CD14-positive monocyte (primary cell): ENCODE measurements around the gene TINAGL1. TPM values are rescaled to one million over a fixed set of nuclear protein-coding genes. Genes with fewer than 3 reads are reported as not detected.
A peak's percentile ranks its signal among the peaks of the same experiment; 100 is the strongest.

Source experiments
- DNase-seq, 3 donors: peaks; one replicate each; pipeline ENCODE4 v3.0.0-alpha.2; 2011 to 2022
- H2AFZ ChIP-seq: 2 replicates; pipeline ENCODE4 v1.6.0; 2012; ENCODE audit warnings: mild to moderate bottlenecking, low read depth, low read length, inconsistent platforms; ENCODE audit not compliant: insufficient read depth, poor library complexity, severe bottlenecking
- H3K27ac ChIP-seq, 2 donors: 1 replicate in 1 of 2; 2 replicates in 1 of 2; pipeline ENCODE4 v1.5.1; 2012 to 2013; ENCODE audit warnings: low read length in 2 of 2, control low read depth in 1 of 2, inconsistent platforms in 1 of 2, low read depth in 1 of 2, mild to moderate bottlenecking in 1 of 2
- H3K27me3 ChIP-seq, 2 donors: one replicate each; pipeline versions ENCODE4 v1.6.0 to v1.6.1; 2011 to 2013; ENCODE audit warnings: low read length in 2 of 2; ENCODE audit not compliant: control insufficient read depth in 2 of 2, insufficient read depth in 2 of 2
- H3K36me3 ChIP-seq, 2 donors: replicated peaks in 1 of 2; 1 replicate in 1 of 2; 2 replicates in 1 of 2; pipeline versions ENCODE4 v1.5.1 to v1.6.1; 2012 to 2013; ENCODE audit warnings: low read length in 2 of 2, control low read depth in 1 of 2, inconsistent platforms in 1 of 2, mild to moderate bottlenecking in 1 of 2; ENCODE audit not compliant: insufficient read depth in 2 of 2, control insufficient read depth in 1 of 2
- H3K4me1 ChIP-seq, 2 donors: 1 replicate in 1 of 2; 2 replicates in 1 of 2; pipeline versions ENCODE4 v1.5.1 to v1.6.1; 2012 to 2013; ENCODE audit warnings: low read length in 2 of 2, control low read depth in 1 of 2, inconsistent platforms in 1 of 2, mild to moderate bottlenecking in 1 of 2, moderate library complexity in 1 of 2; ENCODE audit not compliant: insufficient read depth in 2 of 2, control insufficient read depth in 1 of 2
- H3K4me2 ChIP-seq: replicated peaks from 2 replicates; pipeline ENCODE3; 2012; ENCODE audit warnings: low read length, moderate library complexity, mild to moderate bottlenecking; ENCODE audit not compliant: poor library complexity, severe bottlenecking; ENCODE audit errors: extremely low read depth
- H3K4me3 ChIP-seq, 3 experiments: fragments of 200-600 bp in 1 of 3; sonication (generic) in 1 of 3; replicated peaks in 1 of 3; 1 replicate in 2 of 3; 2 replicates in 1 of 3; pipeline ENCODE4 v1.5.1; 2011 to 2013; ENCODE audit warnings: low read length in 3 of 3, mild to moderate bottlenecking in 3 of 3, control low read depth in 2 of 3, low read depth in 2 of 3, inconsistent platforms in 1 of 3, moderate library complexity in 1 of 3
- H3K79me2 ChIP-seq: 2 replicates; pipeline ENCODE4 v1.6.0; 2012; ENCODE audit warnings: mild to moderate bottlenecking, control low read depth, inconsistent platforms, low read length, moderate library complexity; ENCODE audit not compliant: insufficient read depth
- H3K9ac ChIP-seq: 2 replicates; pipeline ENCODE4 v1.6.0; 2017; ENCODE audit warnings: low read length, mild to moderate bottlenecking; ENCODE audit not compliant: insufficient read depth, poor library complexity, severe bottlenecking
- H3K9me3 ChIP-seq, 2 donors: replicated peaks in 1 of 2; 1 replicate in 1 of 2; 2 replicates in 1 of 2; pipeline versions ENCODE4 v1.5.1 to v1.6.1; 2012 to 2013; ENCODE audit warnings: low read length in 2 of 2, control low read depth in 1 of 2; ENCODE audit not compliant: control insufficient read depth in 1 of 2, insufficient read depth in 1 of 2
- H4K20me1 ChIP-seq: 2 replicates; pipeline ENCODE4 v1.6.0; 2012; ENCODE audit warnings: mild to moderate bottlenecking, low read length, control low read depth, moderate library complexity; ENCODE audit not compliant: insufficient read depth
- H3K27ac Mint-ChIP-seq, 7 donors: one replicate each; pipeline ENCODE4 v1.8.0; 2020; ENCODE audit warnings: mild to moderate bottlenecking in 7 of 7, mixed read lengths in 7 of 7, moderate library complexity in 6 of 7, inconsistent platforms in 2 of 7
- H3K27me3 Mint-ChIP-seq, 3 donors: one replicate each; pipeline ENCODE4 v1.8.0; 2021 to 2022; ENCODE audit warnings: low read depth in 3 of 3, mild to moderate bottlenecking in 3 of 3, mixed read lengths in 3 of 3, moderate library complexity in 3 of 3, inconsistent platforms in 1 of 3
- H3K36me3 Mint-ChIP-seq, 2 donors: one replicate each; pipeline ENCODE4 v1.8.0; 2020; ENCODE audit warnings: mixed read lengths in 2 of 2, inconsistent platforms in 1 of 2, mild to moderate bottlenecking in 1 of 2
- H3K4me1 Mint-ChIP-seq: one replicate; pipeline ENCODE4 v1.8.0; 2020; ENCODE audit warnings: mild to moderate bottlenecking, mixed read lengths
- H3K4me3 Mint-ChIP-seq, 2 donors: one replicate each; pipeline ENCODE4 v1.8.0; 2020; ENCODE audit warnings: mild to moderate bottlenecking in 2 of 2, mixed read lengths in 2 of 2, moderate library complexity in 1 of 2
- H3K9me3 Mint-ChIP-seq, 7 donors: one replicate each; pipeline ENCODE4 v1.8.0; 2020 to 2022; ENCODE audit warnings: mixed read lengths in 7 of 7, mild to moderate bottlenecking in 6 of 7, moderate library complexity in 6 of 7, inconsistent platforms in 2 of 7
- CTCF ChIP-seq: fragments of 200-600 bp; IDR thresholded peaks from one replicate; pipeline ENCODE4 v1.8.0; 2022; ENCODE audit warnings: antibody characterized with exemption, mild to moderate bottlenecking
- WGBS: methylation state at CpG from one replicate; pipeline ENCODE4 v1.1.5; 2013; ENCODE audit warnings: missing lambda C conversion rate; ENCODE audit not compliant: insufficient coverage; 5-methylcytosine and 5-hydroxymethylcytosine counted together
- intact Hi-C, 2 donors: fragments of 100-400 bp; cut with micrococcal nuclease; formaldehyde crosslinking; loops; one replicate each; pipeline versions ENCODE4 v1.15.0 to v1.15.1; 2023
- polyA plus RNA-seq, 3 donors: library from polyadenylated mRNA; depleted of rRNA in 1 of 3; unstranded in 2 of 3; stranded (reverse) in 1 of 3; fragments of 300-500 nt in 2 of 3; fragments of >200 nt in 1 of 3; fragmentation: Illumina TruSeq in 2 of 3; gene quantifications; 1 replicate in 2 of 3; 2 replicates in 1 of 3; pipeline ENCODE4 v1.2.3, GENCODE V29; 2012 to 2021

TINAGL1 gene
- polyA plus RNA-seq, 3 donors = 0.07 TPM; not detected in 2

- Mint-ChIP-seq H3K36me3 (peaks cover 0 to 2% of the 10 kb centered on the region in 2 donors), H3K4me3 (peak overlapping the region; percentile 72 to 87), H3K27ac (peak overlapping the region; percentile 83 to 98 (median 97)), H3K9me3 (peaks cover 0 to 6% (median 0%) of the 10 kb centered on the region in 7 donors), H3K27me3 (peaks cover 0 to 2% (median 0%) of the 10 kb centered on the region in 3 donors), H3K4me1 (peaks cover 32% of the 10 kb centered on the region)
- Histone ChIP-seq H3K27me3 (no peaks in the 10 kb centered on the region), H3K4me2 (peak overlapping the region; percentile 62), H3K36me3 (no peaks in the 10 kb centered on the region), H3K79me2 (no peaks in the 10 kb centered on the region), H3K4me1 (peaks cover 21 to 23% of the 10 kb centered on the region in 2 donors), H3K9me3 (no peaks in the 10 kb centered on the region), H3K27ac (peak overlapping the region; percentile 85 to 86), H3K4me3 (peak overlapping the region; percentile 0 to 56 (median 17)), H3K9ac (peak overlapping the region; percentile 48), H2AFZ (peak overlapping the region; percentile 60), H4K20me1 (no peaks in the 10 kb centered on the region)
- no peak for TF ChIP-seq CTCF
- peak in 2 of 3 donors; percentile 56 to 77 for DNase-seq
- intact Hi-C loops = no loop called here
- WGBS = 80% methylated on average over 1 of the region's 7 CpGs
Observed at GRCh38 chr1:31535561-31535960, 40.8 kb upstream of the TINAGL1 start.

- Histone ChIP-seq H3K9ac (no peak overlapping the region), H3K4me1 (peaks cover 21 to 23% of the 10 kb centered on the region in 2 donors), H3K79me2 (no peaks in the 10 kb centered on the region), H3K9me3 (peaks cover 3 to 8% of the 10 kb centered on the region in 2 donors), H4K20me1 (no peaks in the 10 kb centered on the region), H3K27me3 (no peaks in the 10 kb centered on the region), H2AFZ (no peak overlapping the region), H3K36me3 (no peaks in the 10 kb centered on the region), H3K4me2 (no peak overlapping the region), H3K4me3 (no peak overlapping the region), H3K27ac (no peak overlapping the region)
- Mint-ChIP-seq H3K4me3 (no peak overlapping the region), H3K27ac (no peak overlapping the region), H3K27me3 (peaks cover 0 to 2% (median 0%) of the 10 kb centered on the region in 3 donors), H3K36me3 (peaks cover 0 to 2% of the 10 kb centered on the region in 2 donors), H3K4me1 (peaks cover 25% of the 10 kb centered on the region), H3K9me3 (peaks cover 6 to 22% (median 17%) of the 10 kb centered on the region in 7 donors)
- no peak for TF ChIP-seq CTCF
- WGBS = no CpG with 5 or more reads among the region's 3 CpGs
- DNase-seq = no peak
- intact Hi-C loops = no loop called here
Observed at GRCh38 chr1:31539329-31539728, 37.0 kb upstream of the TINAGL1 start.
